Gastrocnemius medialis (tissue), 4 donors: Measurements from ENCODE around the gene CRB2. TPM values are rescaled to one million over a fixed set of nuclear protein-coding genes. Genes with fewer than 3 reads are reported as not detected.

ENCODE experiments used
- ATAC-seq, 2 donors: fragments of 150-250 bp; one replicate each; pipeline ENCODE4 v1.9.1; 2016
- DNase-seq, 2 donors: peaks; one replicate each; pipeline ENCODE4 v3.0.0-alpha.2; 2019
- H3K27ac ChIP-seq, 4 donors: fragments of 200-600 bp; sonication (generic); 1 replicate in 1 of 4; 2 replicates in 3 of 4; pipeline ENCODE4 v1.5.1; 2016 to 2018; ENCODE audit warnings: mild to moderate bottlenecking in 2 of 4, moderate library complexity in 1 of 4
- H3K27me3 ChIP-seq, 3 donors: fragments of 200-600 bp; sonication (generic) in 2 of 3; 1 replicate in 1 of 3; 2 replicates in 2 of 3; pipeline versions ENCODE4 v1.5.1 to v1.6.0; 2016 to 2019; ENCODE audit warnings: mild to moderate bottlenecking in 1 of 3, moderate library complexity in 1 of 3
- H3K36me3 ChIP-seq, 2 donors: fragments of 200-600 bp; sonication (generic) in 1 of 2; one replicate each; pipeline ENCODE4 v1.5.1; 2017 to 2018
- H3K4me1 ChIP-seq, 2 donors: fragments of 200-600 bp; sonication (generic) in 1 of 2; one replicate each; pipeline ENCODE4 v1.5.1; 2016 to 2017; ENCODE audit warnings: mild to moderate bottlenecking in 2 of 2
- H3K4me3 ChIP-seq, 4 donors: fragments of 200-600 bp; sonication (generic) in 3 of 4; 1 replicate in 1 of 4; 2 replicates in 3 of 4; pipeline ENCODE4 v1.5.1; 2016 to 2019; ENCODE audit warnings: mild to moderate bottlenecking in 2 of 4
- H3K9me3 ChIP-seq, 3 donors: fragments of 200-600 bp; sonication (generic) in 2 of 3; 1 replicate in 1 of 3; 2 replicates in 2 of 3; pipeline ENCODE4 v1.5.1; 2016 to 2019
- POLR2A ChIP-seq, 2 donors: fragments of 450-650 bp; IDR thresholded peaks; one replicate each; pipeline ENCODE4 v1.6.1; 2017; ENCODE audit warnings: antibody characterized with exemption in 2 of 2, mild to moderate bottlenecking in 2 of 2, moderate library complexity in 2 of 2
- in situ Hi-C, 4 donors: fragments of 200-750 bp; cut with MboI; loops; one replicate each; pipeline versions ENCODE4 v1.15.0 to v1.8.0; 2017; ENCODE audit warnings: low sequenced_read_pairs in 4 of 4
- intact Hi-C: fragments of 100-400 bp; cut with DNase I; formaldehyde crosslinking; loops from one replicate; pipeline ENCODE4 v1.15.1; 2023; ENCODE audit warnings: low total_unique reads
- total RNA-seq, 4 donors: library from RNA; depleted of rRNA; stranded (reverse); fragments of >200 nt; gene quantifications; one replicate each; pipeline versions ENCODE4 v1.1.0 to v1.2.3, GENCODE V29; 2016
- TF ChIP-seq, protein P1 (sequence below), 5 experiments: fragments of 450-650 bp in 3 of 5; fragments of 200-600 bp in 2 of 5; sonication (generic) in 2 of 5; IDR thresholded peaks in 4 of 5; conservative IDR thresholded peaks in 1 of 5; 1 replicate in 4 of 5; 2 replicates in 1 of 5; pipeline ENCODE4 v1.5.1; 2016 to 2019; ENCODE audit warnings: antibody characterized with exemption in 5 of 5, mild to moderate bottlenecking in 3 of 5, moderate library complexity in 3 of 5

The CRB2 gene
- total RNA-seq, 4 donors from 2014 or later = not detected

DNA sequence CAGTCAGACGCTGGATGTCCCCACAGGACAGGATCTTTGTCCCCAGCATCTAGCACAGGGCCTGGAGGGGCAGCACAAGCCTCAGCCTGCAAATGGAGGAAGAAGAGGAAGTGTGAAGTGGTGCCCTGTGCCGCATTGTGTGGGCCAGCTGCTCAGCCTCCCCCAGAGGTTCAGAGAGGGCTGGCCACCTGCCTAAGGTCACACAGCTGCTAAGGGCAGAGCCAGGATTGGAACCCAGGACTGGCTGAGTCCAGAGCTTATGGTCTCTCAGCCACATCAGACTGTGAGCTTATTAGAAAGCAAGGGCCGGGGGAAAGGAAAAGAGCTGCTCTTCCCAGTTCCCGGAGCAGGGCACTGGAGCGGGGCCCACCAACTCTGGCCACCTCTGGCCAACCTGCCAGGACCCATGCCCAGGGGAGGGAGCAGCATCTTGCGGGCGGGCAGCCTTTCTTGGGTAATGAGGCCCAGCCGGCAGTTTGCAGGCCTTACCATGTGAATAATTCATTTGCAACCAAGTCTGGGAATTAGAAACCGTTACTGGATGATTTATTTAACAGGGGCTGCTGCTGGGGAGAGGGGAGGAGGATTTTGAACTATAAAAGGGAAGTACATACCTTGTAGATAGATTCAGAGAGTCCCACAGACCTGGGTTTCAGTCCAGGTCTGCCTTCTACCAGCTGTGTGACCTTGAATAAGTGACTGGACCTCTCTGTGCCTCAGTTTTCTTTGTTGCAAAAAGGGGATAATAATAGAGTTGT, 11.6 kb upstream of the CRB2 start:
- ATAC-seq = no peak
- in situ Hi-C loops = loop anchor here in 3 of 4 donors (25.0 kb wide), 3 partner anchors 157 to 257 kb away; no protein-coding TSS in a partner anchor
- H3K27ac ChIP-seq = no peak overlapping the region

DNA sequence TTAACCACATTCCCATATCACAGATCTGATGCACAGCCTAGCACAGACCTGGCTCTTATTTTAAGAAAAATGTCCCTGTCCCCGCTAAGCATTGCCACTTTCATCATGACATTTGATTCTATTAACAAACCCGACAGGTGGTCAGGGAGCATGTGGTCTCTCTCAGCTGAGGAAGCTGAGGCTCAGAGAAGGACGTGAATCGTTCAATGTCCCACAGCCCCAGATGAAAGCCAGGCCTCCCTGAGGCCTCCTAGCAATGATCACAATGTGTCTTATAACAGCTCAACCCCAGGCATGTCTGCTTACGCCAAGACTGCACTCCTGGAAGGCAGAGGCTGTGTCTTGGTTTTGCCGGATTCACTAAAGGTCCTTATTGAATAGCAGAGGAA, 10.4 kb upstream of the CRB2 start:
- Histone ChIP-seq H3K36me3 (no peaks in the 10 kb centered on the region), H3K4me3 (no peak overlapping the region), H3K27me3 (peaks cover 0 to 7% (median 0%) of the 10 kb centered on the region in 3 donors), H3K9me3 (no peaks in the 10 kb centered on the region), H3K4me1 (peaks cover 0 to 5% of the 10 kb centered on the region in 2 donors), H3K27ac (no peak overlapping the region)
- ATAC-seq = peak in 1 of 2 donors; percentile 31
- DNase-seq = no peak
- intact Hi-C loops (loop anchor here (10.0 kb wide), 1 partner anchor 261 kb away; no protein-coding TSS in a partner anchor), in situ Hi-C loops (loop anchor here in 3 of 4 donors (25.0 kb wide), 3 partner anchors 158 to 258 kb away; no protein-coding TSS in a partner anchor)
- TF ChIP-seq POLR2A (IDR thresholded peaks at IDR 0.05) = no peak
- TF ChIP-seq, protein P1, sequence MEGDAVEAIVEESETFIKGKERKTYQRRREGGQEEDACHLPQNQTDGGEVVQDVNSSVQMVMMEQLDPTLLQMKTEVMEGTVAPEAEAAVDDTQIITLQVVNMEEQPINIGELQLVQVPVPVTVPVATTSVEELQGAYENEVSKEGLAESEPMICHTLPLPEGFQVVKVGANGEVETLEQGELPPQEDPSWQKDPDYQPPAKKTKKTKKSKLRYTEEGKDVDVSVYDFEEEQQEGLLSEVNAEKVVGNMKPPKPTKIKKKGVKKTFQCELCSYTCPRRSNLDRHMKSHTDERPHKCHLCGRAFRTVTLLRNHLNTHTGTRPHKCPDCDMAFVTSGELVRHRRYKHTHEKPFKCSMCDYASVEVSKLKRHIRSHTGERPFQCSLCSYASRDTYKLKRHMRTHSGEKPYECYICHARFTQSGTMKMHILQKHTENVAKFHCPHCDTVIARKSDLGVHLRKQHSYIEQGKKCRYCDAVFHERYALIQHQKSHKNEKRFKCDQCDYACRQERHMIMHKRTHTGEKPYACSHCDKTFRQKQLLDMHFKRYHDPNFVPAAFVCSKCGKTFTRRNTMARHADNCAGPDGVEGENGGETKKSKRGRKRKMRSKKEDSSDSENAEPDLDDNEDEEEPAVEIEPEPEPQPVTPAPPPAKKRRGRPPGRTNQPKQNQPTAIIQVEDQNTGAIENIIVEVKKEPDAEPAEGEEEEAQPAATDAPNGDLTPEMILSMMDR (IDR thresholded peaks at IDR 0.05 in 4 of 5, conservative IDR thresholded peaks at IDR 0.05 in 1 of 5) = no peak

More for the DNA sequence above, 11.6 kb upstream of the CRB2 start:
- Histone ChIP-seq H3K4me3 (no peak overlapping the region), H3K27me3 (peaks cover 0 to 2% (median 0%) of the 10 kb centered on the region in 3 donors), H3K9me3 (no peaks in the 10 kb centered on the region), H3K4me1 (peaks cover 4 to 10% of the 10 kb centered on the region in 2 donors), H3K36me3 (no peaks in the 10 kb centered on the region)
- TF ChIP-seq POLR2A (IDR thresholded peaks at IDR 0.05) = no peak
- TF ChIP-seq, protein P1 (IDR thresholded peaks at IDR 0.05 in 4 of 5, conservative IDR thresholded peaks at IDR 0.05 in 1 of 5) = no peak
- no peak for DNase-seq
- intact Hi-C loops = loop anchor here (10.0 kb wide), 1 partner anchor 260 kb away; no protein-coding TSS in a partner anchor

DNA sequence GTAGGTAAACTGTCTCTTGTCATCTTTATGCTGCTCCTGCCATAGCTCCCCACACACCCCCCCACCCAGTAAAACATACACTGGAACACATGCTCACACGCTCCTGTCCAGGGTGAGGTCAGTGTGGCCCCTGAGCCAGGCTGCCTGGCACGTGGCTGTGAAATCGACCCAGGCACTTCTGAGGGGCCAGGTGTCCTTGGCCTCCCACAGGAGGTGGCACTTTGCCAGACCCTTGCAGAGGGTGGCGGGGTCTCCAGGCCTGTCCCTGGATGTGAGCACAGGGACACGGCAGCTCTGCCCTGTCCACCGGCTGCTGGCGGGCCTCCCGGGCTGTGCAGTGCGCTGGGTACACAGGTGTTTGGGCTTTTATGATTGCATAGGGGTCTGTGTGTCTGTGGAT, 10.0 kb upstream of the CRB2 start:
- Histone ChIP-seq H3K27me3 (peaks cover 0 to 7% (median 0%) of the 10 kb centered on the region in 3 donors), H3K27ac (no peak overlapping the region), H3K4me3 (no peak overlapping the region), H3K36me3 (no peaks in the 10 kb centered on the region), H3K4me1 (peaks cover 0 to 5% of the 10 kb centered on the region in 2 donors), H3K9me3 (no peaks in the 10 kb centered on the region)
- intact Hi-C loops = loop anchor here (10.0 kb wide), 1 partner anchor 261 kb away; no protein-coding TSS in a partner anchor
- in situ Hi-C loops = loop anchor here in 3 of 4 donors (25.0 kb wide), 3 partner anchors 159 to 259 kb away; no protein-coding TSS in a partner anchor
- DNase-seq (no peak), ATAC-seq (no peak)
- TF ChIP-seq, protein P1 (IDR thresholded peaks at IDR 0.05 in 4 of 5, conservative IDR thresholded peaks at IDR 0.05 in 1 of 5) = no peak
- TF ChIP-seq POLR2A (IDR thresholded peaks at IDR 0.05) = no peak

DNA sequence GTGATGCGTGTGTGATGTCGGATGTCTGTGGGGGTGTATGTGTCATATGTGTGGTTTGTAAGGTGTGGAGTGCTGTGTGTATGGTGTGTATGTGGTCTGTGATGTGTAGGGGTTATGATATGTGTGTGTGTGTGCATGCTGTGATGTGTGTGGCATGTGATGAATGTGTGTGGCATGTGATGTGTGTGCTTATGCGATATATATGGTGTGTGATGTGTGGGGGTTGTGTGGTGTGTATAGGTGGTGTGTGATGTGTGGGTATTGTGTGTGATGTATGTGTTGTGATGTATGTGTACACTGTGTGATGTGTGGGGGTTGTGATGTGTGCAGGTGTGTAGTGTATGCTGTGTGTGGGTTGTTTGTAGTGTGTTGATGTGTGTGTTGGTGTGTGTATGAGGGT, 9.2 kb upstream of the CRB2 start:
- ATAC-seq (no peak), DNase-seq (no peak)
- Histone ChIP-seq H3K27ac (no peak overlapping the region), H3K4me3 (no peak overlapping the region), H3K4me1 (peaks cover 0 to 5% of the 10 kb centered on the region in 2 donors), H3K9me3 (no peaks in the 10 kb centered on the region), H3K36me3 (no peaks in the 10 kb centered on the region), H3K27me3 (peaks cover 0 to 7% (median 0%) of the 10 kb centered on the region in 3 donors)
- intact Hi-C loops (loop anchor here (10.0 kb wide), 1 partner anchor 262 kb away; no protein-coding TSS in a partner anchor), in situ Hi-C loops (loop anchor here in 3 of 4 donors (25.0 kb wide), 3 partner anchors 160 to 260 kb away; no protein-coding TSS in a partner anchor)
- no peak for TF ChIP-seq POLR2A (IDR thresholded peaks at IDR 0.05)
- TF ChIP-seq, protein P1 (IDR thresholded peaks at IDR 0.05 in 4 of 5, conservative IDR thresholded peaks at IDR 0.05 in 1 of 5) = no peak
